ENCODE data around the gene MCM3AP.

The MCM3AP gene

DNA sequence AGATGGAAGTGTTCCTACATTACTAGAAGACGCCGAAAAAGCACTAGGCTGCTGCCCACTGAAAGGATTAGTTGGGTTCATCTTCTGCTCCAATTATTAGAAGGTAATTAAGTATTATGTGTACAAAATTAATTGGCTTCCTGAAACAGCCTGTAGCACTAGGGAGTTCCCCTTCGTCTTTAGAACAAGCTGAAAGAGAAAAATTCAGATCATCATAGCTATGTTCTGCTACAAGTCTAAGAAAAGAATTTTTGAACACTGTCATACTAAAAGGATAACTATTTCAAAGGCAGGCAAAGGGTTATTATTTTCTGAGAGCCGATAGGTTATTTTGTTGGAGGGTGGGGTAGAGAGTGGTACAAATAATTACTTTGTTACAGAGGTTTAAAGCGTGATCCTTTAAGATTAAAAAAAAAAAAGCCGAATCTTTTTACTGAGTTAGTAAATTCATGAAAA, at the start of gene MCM3AP:
Gene MCM3AP (minus strand): TSS at position 406 of the 456 bp plus-strand sequence. CDS start 325 bp downstream, at position 81.
- no peak for DNase-seq (ENCODE audit: low read depth)

- DNase-seq (ENCODE audit: low read depth), result no peak
These were observed 49.1 kb upstream of the MCM3AP start for GRCh38 chr21:46334351-46335140.

DNA sequence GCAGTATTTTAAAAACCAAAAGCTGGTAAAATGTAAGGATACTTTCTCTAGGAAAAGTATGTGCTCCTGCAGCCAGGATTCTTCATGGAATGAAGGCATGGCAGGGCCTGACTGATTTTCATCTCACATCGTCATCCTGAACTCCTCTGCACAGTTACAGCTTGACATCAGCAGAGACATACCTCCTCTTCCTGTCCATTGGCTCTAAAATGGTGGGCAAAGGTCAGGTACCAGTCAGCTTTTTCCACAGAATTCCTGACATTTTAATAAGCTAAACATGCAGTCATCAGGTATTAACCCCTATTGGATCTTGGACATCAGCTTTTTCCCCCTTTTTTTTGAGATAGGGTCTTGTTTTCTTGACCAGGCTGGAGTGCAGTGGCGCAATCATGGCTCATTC, 44.4 kb upstream of the MCM3AP start:
- DNase-seq (ENCODE audit: low read depth), result no peak

- DNase-seq (ENCODE audit: low read depth), result no peak
These were observed 42.7 kb upstream of the MCM3AP start for GRCh38 chr21:46328151-46328550.

GRCh38 chr21:46327711-46328110, 42.3 kb upstream of the MCM3AP start:
- no peak for DNase-seq (ENCODE audit: low read depth)

DNA sequence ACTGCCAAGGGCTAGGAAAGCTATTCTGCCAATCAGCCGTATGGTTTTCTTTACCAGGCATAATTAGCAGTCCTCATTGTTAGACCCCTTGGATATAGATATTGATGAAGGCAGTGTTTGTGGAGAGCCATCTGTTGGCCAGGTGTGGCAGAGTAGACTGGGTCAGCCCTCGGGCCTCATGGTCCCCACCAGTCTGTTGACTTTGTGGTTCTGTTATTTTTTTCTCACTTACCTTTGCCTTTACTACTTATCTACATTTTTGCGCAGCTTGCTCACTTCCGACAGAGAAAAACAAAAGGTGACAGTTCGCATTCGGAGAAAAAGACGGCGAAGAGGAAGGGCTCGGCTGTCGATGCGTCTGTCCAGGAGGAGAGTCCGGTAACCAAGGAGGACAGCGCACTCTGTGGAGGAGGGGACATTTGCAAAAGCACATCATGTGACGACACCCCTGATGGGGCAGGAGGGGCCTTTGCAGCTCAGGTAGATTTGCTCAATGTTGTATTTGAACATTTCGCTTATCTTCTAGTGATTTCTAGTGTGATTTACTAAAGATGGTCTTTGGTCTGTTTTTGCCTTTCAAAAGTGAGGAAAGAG, 40.8 kb upstream of the MCM3AP start:
- no peak for DNase-seq (ENCODE audit: low read depth)

DNA sequence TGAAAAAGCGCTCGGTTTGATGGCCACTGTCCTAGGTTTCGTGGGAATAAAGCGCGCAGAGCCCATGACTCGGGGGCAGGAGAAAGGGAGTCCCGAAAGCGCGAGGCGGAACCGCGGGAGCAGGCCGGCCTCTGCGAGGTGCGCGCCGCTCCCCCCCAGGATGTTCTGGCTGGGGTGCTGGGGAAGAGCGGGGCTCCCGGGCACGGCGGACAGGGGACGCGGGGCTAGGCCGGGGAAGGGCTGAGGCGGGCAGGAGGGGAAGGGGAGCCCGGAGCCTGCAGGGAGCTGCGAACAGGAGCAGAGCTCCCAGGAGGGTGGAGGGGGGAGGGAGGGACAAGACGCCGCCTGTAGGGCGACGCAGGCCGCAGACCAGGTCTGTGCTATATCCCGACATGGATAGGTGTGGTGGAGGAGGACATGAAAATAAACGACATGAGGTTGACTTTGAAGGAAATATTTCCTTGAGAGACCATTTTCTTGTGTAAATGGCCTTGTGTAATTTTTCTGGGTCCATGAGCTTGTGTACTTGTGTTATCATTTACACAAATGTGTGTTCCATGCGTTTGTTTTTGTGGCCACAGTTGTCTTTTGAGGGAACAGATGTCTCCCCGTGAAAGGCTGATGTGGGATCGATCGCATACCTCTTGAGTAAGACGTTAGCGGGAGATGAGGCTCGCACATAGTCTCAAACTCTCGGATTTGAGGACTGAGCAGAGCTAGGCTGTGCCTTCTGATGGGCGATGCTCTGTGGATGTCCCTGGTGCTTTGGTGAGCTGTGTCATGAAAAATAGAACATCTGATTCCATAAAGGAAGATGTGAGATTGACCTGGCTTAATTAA, 39.9 kb upstream of the MCM3AP start:
- DNase-seq (ENCODE audit: low read depth), result no peak

GRCh38 chr21:46324390-46325072, 39.1 kb upstream of the MCM3AP start:
- peak; percentile 66 for DNase-seq (ENCODE audit: low read depth)

DNA sequence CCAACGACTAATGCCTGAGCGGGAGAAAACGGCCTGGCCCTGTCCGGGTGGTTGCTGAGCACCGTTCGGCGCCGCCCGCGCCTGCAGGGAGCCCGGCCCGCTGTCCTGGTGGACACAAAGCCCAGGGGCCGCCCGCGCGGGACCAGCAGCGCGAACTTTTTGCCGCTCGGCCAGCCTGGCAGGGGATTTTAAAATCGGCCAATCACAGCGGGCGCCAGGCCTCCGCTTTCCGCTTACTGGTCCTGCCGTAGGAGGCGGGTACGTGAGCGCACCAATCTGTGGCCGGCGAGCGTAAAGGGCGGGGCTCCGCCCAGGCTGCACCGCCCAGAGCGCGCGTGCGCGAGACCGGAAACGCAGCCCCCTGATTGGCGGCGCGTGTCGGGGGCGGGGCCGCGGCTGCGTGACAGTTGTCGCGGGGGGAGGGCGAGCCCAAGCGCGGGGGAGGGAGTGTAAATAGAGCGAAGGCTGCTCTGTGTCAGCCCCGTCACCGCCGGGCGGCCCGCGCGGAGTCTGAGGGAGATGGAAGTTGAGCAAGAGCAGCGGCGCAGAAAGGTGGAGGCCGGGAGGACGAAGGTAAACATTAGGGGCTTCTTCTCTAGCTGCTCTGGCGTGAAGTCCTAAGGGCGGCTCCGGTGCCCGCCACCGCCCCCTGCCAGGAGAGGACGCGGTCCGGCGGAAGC, 38.4 kb upstream of the MCM3AP start, which contains the start of the genes C21orf58 and PCNT:
Gene C21orf58 (minus strand): TSS at position 161 of the 680 bp plus-strand sequence. CDS start 1,132 bp downstream, outside the sequence.
Gene PCNT (plus strand): TSS at position 447 of the 680 bp plus-strand sequence. CDS start 73 bp downstream, at position 520.
- peak; percentile 97 for DNase-seq (ENCODE audit: low read depth)

GRCh38 chr21:46323227-46323709, 37.9 kb upstream of the MCM3AP start:
- no peak for DNase-seq (ENCODE audit: low read depth)

DNA sequence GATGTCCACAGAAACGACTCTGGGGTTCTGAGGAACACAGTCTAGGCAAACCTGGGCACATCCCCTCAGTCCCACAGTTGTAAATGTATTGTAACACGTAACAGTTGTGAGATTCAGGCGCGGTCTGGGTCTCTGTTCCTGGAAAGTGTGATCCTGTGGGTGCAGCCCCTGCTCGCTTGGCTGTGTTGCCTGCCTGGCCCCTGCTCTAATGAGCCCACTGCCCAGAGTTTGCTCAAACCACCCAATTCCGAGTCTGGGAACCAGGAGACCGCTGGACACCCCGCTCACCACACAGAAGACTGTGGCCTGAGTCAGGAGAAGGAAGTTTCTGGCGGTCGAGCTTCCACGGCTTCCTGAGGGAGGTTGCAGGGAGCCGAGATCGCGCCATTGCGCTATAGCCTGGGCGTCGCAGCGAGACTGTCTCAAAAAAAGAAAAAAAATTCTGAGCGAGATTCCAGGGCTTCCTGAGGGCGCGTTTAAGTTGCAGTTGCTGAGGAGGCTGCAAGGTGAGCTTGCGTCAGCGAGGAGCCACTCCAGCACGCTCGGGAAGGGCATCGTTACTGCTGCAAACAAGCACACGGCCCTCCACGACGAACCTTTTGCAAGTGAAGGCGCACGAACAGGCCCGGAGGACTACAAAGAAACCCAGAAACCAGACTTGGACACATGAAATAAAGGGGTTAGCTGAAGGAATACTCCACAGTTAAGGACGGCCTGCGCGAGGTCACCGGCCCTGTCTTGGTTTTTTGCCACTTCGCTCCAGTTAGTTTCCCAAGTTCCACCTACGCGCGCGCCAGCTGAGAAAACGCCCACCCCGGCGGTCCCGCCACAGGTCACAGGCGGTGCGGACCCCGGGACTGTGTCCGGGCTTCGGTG, 37.2 kb upstream of the MCM3AP start:
- DNase-seq (ENCODE audit: low read depth), result no peak

DNA sequence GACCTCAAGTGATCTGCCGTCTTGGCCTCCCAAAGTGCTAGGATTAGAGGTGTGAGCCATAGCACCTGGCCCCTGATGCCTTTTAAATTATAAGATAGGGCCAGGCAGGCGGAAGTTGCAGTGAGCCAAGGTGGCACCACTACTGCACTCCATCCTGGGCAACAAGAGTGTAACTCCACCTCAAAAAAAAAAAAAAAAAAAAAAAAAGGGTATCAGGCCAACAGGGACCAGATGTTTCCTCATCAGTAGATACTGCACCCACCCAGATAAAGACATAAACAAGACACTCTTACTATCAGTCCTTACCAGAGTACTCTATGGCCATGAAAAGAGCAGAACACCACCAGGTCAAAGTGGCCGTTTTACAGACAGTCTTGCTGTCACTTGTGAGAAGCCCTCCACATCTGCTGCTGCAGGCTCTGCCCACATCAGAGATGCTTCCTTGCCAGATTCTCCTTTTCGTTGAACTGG, 35.0 kb upstream of the MCM3AP start:
- no peak for DNase-seq (ENCODE audit: low read depth)

GRCh38 chr21:46319186-46319585, 33.8 kb upstream of the MCM3AP start:
- no peak for DNase-seq (ENCODE audit: low read depth)

- DNase-seq (ENCODE audit: low read depth), result no peak
These were observed 33.0 kb upstream of the MCM3AP start for GRCh38 chr21:46318464-46318845.

DNA sequence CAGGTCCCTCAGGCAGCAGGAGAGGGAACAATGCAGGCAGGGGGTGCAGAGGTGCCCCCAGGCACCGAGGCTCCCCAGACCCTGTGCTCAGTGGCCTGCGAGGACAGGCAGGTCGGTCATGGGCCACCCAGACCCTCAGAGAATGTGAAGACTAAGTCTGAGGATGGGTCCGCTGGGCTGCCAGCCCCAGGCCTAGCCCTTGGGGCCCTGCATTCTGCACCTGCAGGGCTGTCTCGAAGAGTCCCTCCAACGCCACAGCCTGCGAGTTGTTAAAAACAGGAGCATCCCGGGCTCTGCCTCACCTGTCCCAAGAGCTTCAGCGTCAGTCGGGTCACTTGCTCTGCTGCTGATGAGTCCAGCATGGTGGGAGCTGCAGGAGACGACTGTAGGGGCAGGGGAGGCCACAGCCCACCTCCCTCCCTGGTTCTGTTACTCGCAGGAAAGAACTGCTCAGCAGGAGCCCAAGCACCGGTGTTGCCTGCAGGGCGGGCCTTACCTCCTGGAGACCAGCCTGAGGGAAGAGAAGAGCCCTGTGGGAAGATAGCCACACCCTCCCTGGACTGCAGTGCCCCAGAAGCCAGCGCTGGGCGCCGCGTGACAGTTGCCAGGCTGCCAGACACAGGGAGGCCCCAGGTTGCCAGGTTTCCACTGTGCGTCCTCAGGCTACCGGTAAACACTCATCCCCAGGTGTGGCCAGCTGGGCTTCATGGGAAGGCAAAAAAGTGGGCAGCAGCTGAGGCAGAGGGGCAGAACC, 32.5 kb upstream of the MCM3AP start:
- no peak for DNase-seq (ENCODE audit: low read depth)

DNA sequence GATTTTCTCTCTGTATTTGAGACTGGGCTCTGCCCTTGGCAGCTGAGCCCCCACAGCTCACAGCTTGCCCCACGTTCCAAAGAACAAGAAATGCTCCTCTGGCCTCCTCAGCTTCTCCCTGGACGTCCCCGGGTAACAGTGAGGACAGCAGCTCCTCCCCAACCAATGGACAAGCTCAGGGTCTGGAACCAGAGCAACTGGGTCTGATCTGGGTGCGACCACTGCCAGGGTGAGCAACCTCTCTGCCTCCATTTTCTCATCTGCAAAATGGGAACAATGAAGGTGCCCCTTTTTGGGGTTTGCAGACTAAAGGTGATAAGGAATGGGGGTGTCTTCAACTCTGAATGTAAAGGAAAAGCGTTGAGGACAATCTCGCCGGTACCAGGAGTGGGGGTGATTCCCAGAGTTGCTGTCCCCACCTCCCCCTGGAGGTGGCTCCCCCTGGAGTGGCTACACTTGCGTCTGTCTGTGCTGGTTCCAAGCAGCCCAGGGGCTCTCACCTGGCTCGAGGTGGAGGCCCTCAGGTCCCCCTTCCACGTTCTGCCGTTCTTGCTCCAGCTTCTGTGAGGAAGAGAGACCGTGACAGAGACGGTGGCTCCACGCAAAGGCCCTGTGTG, 31.4 kb upstream of the MCM3AP start:
- DNase-seq (ENCODE audit: low read depth), result no peak

DNA sequence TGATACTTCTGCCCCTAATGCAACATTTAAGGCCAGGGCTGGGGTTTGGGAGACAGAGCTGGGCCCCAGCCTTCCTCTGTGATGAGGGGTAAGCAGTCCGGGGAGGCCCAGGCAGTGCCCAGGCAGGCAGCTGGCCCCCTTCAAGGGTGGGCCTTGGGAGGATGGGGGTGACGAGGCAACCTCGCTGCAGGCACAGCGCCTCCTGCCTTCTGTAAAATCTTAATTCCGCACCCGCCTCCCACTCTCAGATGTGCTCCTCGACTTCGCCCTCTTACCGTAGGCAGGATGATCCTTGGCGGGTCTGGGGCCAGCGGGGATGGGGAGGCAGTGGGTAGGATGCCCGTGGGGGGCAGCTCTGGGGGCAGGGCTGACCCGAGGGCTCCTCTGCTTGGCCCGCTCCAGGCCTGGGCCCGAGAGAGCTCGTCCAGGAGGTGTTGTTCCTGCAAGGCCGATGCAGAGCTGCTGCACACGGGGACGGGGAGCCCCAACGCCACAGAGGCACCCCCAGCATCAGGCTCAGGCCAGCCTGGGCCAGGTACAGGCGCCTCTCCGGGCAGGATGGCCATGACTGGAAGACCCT, 29.1 kb upstream of the MCM3AP start:
- no peak for DNase-seq (ENCODE audit: low read depth)

- no peak for DNase-seq (ENCODE audit: low read depth)
These were observed 27.5 kb upstream of the MCM3AP start for GRCh38 chr21:46312949-46313348.

All from fibroblast of the conjunctiva (primary cell).